Measurements from ENCODE around the gene KRTAP4-11.
"Not testable (repeated sequence)": the region's sequence is repeated elsewhere in the genome, so short reads cannot be mapped to it uniquely, and the experiment has no call there.

KRTAP4-11 gene

GRCh38 chr17:41111151-41111885 is 6.9 kb downstream of the KRTAP4-11 start:
- peaks cover 11% of the 10 kb centered on the region for H3K4me1 Mint-ChIP-seq
- peaks cover 3% of the 10 kb centered on the region for H3K9me3 Mint-ChIP-seq
- no peak for ATAC-seq (ENCODE audit: low read depth)
- no peak for DNase-seq (ENCODE audit: low spot score in 2 of 2)
- H3K27me3 Mint-ChIP-seq = no peaks in the 10 kb centered on the region
- peaks cover 2% of the 10 kb centered on the region for H3K36me3 Mint-ChIP-seq
- no peak overlapping the region for H3K27ac Mint-ChIP-seq
- no peak overlapping the region for H3K4me3 Mint-ChIP-seq

- H3K9me3 Mint-ChIP-seq; H3K4me1 Mint-ChIP-seq; DNase-seq (ENCODE audit: low spot score in 2 of 2); H3K27me3 Mint-ChIP-seq; H3K36me3 Mint-ChIP-seq: not testable (repeated sequence)
- peak overlapping the region; percentile 4 for H3K27ac Mint-ChIP-seq
- peak overlapping the region; percentile 50 for H3K4me3 Mint-ChIP-seq
- peak; percentile 64 for ATAC-seq (ENCODE audit: low read depth)
Observed at GRCh38 chr17:41108728-41109386, 9.3 kb downstream of the KRTAP4-11 start.

GRCh38 chr17:41107941-41108450 is 10.2 kb downstream of the KRTAP4-11 start:
- DNase-seq (ENCODE audit: low spot score in 2 of 2) (no peak), ATAC-seq (ENCODE audit: low read depth) (no peak)
- peak overlapping the region; percentile 3 for H3K4me3 Mint-ChIP-seq
- H3K9me3 Mint-ChIP-seq = peaks cover 3% of the 10 kb centered on the region
- no peak overlapping the region for H3K27ac Mint-ChIP-seq
- peaks cover 8% of the 10 kb centered on the region for H3K4me1 Mint-ChIP-seq
- H3K36me3 Mint-ChIP-seq = peaks cover 2% of the 10 kb centered on the region
- peaks cover 5% of the 10 kb centered on the region for H3K27me3 Mint-ChIP-seq

GRCh38 chr17:41105347-41105746 is 12.8 kb downstream of the KRTAP4-11 start, which contains the start of gene KRTAP4-9:
TSS of gene KRTAP4-9 (plus strand) at chr17:41105389. CDS start at chr17:41105389, 0 bp downstream.
- not testable (repeated sequence) for H3K27ac Mint-ChIP-seq; DNase-seq (ENCODE audit: low spot score in 2 of 2); ATAC-seq (ENCODE audit: low read depth); H3K4me1 Mint-ChIP-seq; H3K9me3 Mint-ChIP-seq; H3K27me3 Mint-ChIP-seq; H3K36me3 Mint-ChIP-seq; H3K4me3 Mint-ChIP-seq

GRCh38 chr17:41104386-41105038 is 13.7 kb downstream of the KRTAP4-11 start:
- not testable (repeated sequence) for DNase-seq (ENCODE audit: low spot score in 2 of 2); H3K36me3 Mint-ChIP-seq; H3K27me3 Mint-ChIP-seq; H3K4me3 Mint-ChIP-seq; ATAC-seq (ENCODE audit: low read depth); H3K27ac Mint-ChIP-seq; H3K9me3 Mint-ChIP-seq
- peaks cover 12% of the 10 kb centered on the region for H3K4me1 Mint-ChIP-seq

- peaks cover 5% of the 10 kb centered on the region for H3K27me3 Mint-ChIP-seq
- no peak overlapping the region for H3K27ac Mint-ChIP-seq
- H3K9me3 Mint-ChIP-seq = no peaks in the 10 kb centered on the region
- DNase-seq (ENCODE audit: low spot score in 2 of 2) (no peak), ATAC-seq (ENCODE audit: low read depth) (no peak)
- no peaks in the 10 kb centered on the region for H3K36me3 Mint-ChIP-seq
- peaks cover 10% of the 10 kb centered on the region for H3K4me1 Mint-ChIP-seq
- no peak overlapping the region for H3K4me3 Mint-ChIP-seq
Observed at GRCh38 chr17:41103896-41104295, 14.3 kb downstream of the KRTAP4-11 start.

GRCh38 chr17:41101586-41102259 is 16.4 kb downstream of the KRTAP4-11 start, which contains the start of gene KRTAP4-16:
TSS of gene KRTAP4-16 (minus strand) at chr17:41102209. CDS start at chr17:41102209, 0 bp downstream.
- H3K27ac Mint-ChIP-seq = no peak within 1 kb of the TSS
- H3K4me1 Mint-ChIP-seq = peaks cover 4% of the 10 kb centered on the region

GRCh38 chr17:41099682-41100480 is 18.3 kb downstream of the KRTAP4-11 start:
- H3K36me3 Mint-ChIP-seq; DNase-seq (ENCODE audit: low spot score in 2 of 2); H3K27ac Mint-ChIP-seq; H3K9me3 Mint-ChIP-seq; H3K4me3 Mint-ChIP-seq; H3K4me1 Mint-ChIP-seq: not testable (repeated sequence)
- ATAC-seq (ENCODE audit: low read depth) = peak; percentile 69
- H3K27me3 Mint-ChIP-seq = peaks cover 17% of the 10 kb centered on the region

More at GRCh38 chr17:41101586-41102259, 16.4 kb downstream of the KRTAP4-11 start, which contains the start of gene KRTAP4-16:
- Mint-ChIP-seq H3K36me3 (no peaks in the 10 kb centered on the region), H3K9me3 (no peaks in the 10 kb centered on the region), H3K4me3 (no peak within 1 kb of the TSS), H3K27me3 (peaks cover 18% of the 10 kb centered on the region)
- ATAC-seq (ENCODE audit: low read depth) = no peak
- DNase-seq (ENCODE audit: low spot score in 2 of 2) = no peak

- no peak for DNase-seq (ENCODE audit: low spot score in 2 of 2)
- Mint-ChIP-seq H3K27me3 (peaks cover 17% of the 10 kb centered on the region), H3K4me1 (peaks cover 4% of the 10 kb centered on the region), H3K4me3 (no peak overlapping the region), H3K27ac (no peak overlapping the region), H3K36me3 (no peaks in the 10 kb centered on the region), H3K9me3 (no peaks in the 10 kb centered on the region)
- ATAC-seq (ENCODE audit: low read depth) = no peak
Observed at GRCh38 chr17:41098481-41098880, 19.7 kb downstream of the KRTAP4-11 start.

- Mint-ChIP-seq H3K4me3 (no peak within 1 kb of the TSS), H3K4me1 (peaks cover 4% of the 10 kb centered on the region), H3K9me3 (no peaks in the 10 kb centered on the region), H3K27me3 (peaks cover 17% of the 10 kb centered on the region), H3K27ac (no peak within 1 kb of the TSS), H3K36me3 (no peaks in the 10 kb centered on the region)
- ATAC-seq (ENCODE audit: low read depth) (no peak), DNase-seq (ENCODE audit: low spot score in 2 of 2) (no peak)
Observed at GRCh38 chr17:41098042-41098441, 20.1 kb downstream of the KRTAP4-11 start, which contains the start of gene KRTAP4-8. TSS of gene KRTAP4-8 (minus strand) at chr17:41098142. CDS start at chr17:41098084, 58 bp downstream.

- no peak for ATAC-seq (ENCODE audit: low read depth)
- DNase-seq (ENCODE audit: low spot score in 2 of 2) = no peak
- H3K27me3 Mint-ChIP-seq = peaks cover 17% of the 10 kb centered on the region
Observed at GRCh38 chr17:41096055-41096454, 22.1 kb downstream of the KRTAP4-11 start.

GRCh38 chr17:41088760-41089352 is 29.3 kb downstream of the KRTAP4-11 start:
- H3K27me3 Mint-ChIP-seq; ATAC-seq (ENCODE audit: low read depth); H3K36me3 Mint-ChIP-seq; H3K9me3 Mint-ChIP-seq; H3K4me1 Mint-ChIP-seq; H3K4me3 Mint-ChIP-seq; DNase-seq (ENCODE audit: low spot score in 2 of 2); H3K27ac Mint-ChIP-seq: not testable (repeated sequence)

More at GRCh38 chr17:41096055-41096454, 22.1 kb downstream of the KRTAP4-11 start:
- Mint-ChIP-seq H3K9me3 (peaks cover 1% of the 10 kb centered on the region), H3K4me1 (peaks cover 4% of the 10 kb centered on the region), H3K4me3 (no peak overlapping the region), H3K27ac (no peak overlapping the region), H3K36me3 (no peaks in the 10 kb centered on the region)

Data from memory B cell (primary cell).